Natural killer cell (primary cell): Measurements from ENCODE around the gene EFCAB8. TPM values are rescaled to one million over a fixed set of nuclear protein-coding genes. Genes with fewer than 3 reads are reported as not detected.

ENCODE experiments used
- ATAC-seq, 3 donors: fragments of 150-1000 bp in 2 of 3; fragments of 200-7000 bp in 1 of 3; cut with Tn5 transposase; 1 replicate in 1 of 3; 2 replicates in 2 of 3; pipeline ENCODE4 v1.10.0; 2021; ENCODE audit warnings: mild to moderate bottlenecking in 2 of 3, moderate library complexity in 2 of 3
- DNase-seq, 2 donors: peaks; one replicate each; pipeline versions ENCODE4 v3.0.0 to v3.0.0-alpha.2; 2013 to 2021; ENCODE audit warnings: mixed read lengths in 1 of 2
- H3K27ac ChIP-seq: one replicate; pipeline ENCODE4 v1.5.1; 2013; ENCODE audit warnings: mild to moderate bottlenecking, low read length
- H3K27me3 ChIP-seq: one replicate; pipeline ENCODE4 v1.6.1; 2013; ENCODE audit warnings: low read length; ENCODE audit not compliant: control insufficient read depth, insufficient read depth
- H3K36me3 ChIP-seq: one replicate; pipeline ENCODE4 v1.6.1; 2013; ENCODE audit warnings: low read length; ENCODE audit not compliant: control insufficient read depth, insufficient read depth
- H3K4me1 ChIP-seq: one replicate; pipeline ENCODE4 v1.6.1; 2013; ENCODE audit warnings: low read length; ENCODE audit not compliant: control insufficient read depth, insufficient read depth
- H3K4me3 ChIP-seq: one replicate; pipeline ENCODE4 v1.5.1; 2013; ENCODE audit warnings: low read length
- H3K9me3 ChIP-seq: one replicate; pipeline ENCODE4 v1.6.1; 2013; ENCODE audit warnings: low read length; ENCODE audit not compliant: control insufficient read depth, insufficient read depth
- H3K27ac Mint-ChIP-seq, 2 donors: one replicate each; pipeline ENCODE4 v1.8.0; 2022; ENCODE audit warnings: mild to moderate bottlenecking in 2 of 2, mixed read lengths in 2 of 2, moderate library complexity in 1 of 2
- H3K27me3 Mint-ChIP-seq, 2 donors: one replicate each; pipeline ENCODE4 v1.8.0; 2022; ENCODE audit warnings: low read depth in 2 of 2, mixed read lengths in 2 of 2
- H3K36me3 Mint-ChIP-seq: one replicate; pipeline ENCODE4 v1.8.0; 2022; ENCODE audit warnings: mixed read lengths
- H3K4me1 Mint-ChIP-seq, 2 donors: one replicate each; pipeline ENCODE4 v1.8.0; 2022; ENCODE audit warnings: mixed read lengths in 2 of 2
- H3K4me3 Mint-ChIP-seq: one replicate; pipeline ENCODE4 v1.8.0; 2022; ENCODE audit warnings: mild to moderate bottlenecking, moderate library complexity, mixed read lengths
- H3K9me3 Mint-ChIP-seq, 2 donors: one replicate each; pipeline ENCODE4 v1.8.0; 2022; ENCODE audit warnings: mixed read lengths in 2 of 2
- WGBS: methylation state at CpG from one replicate; pipeline ENCODE4 v1.1.7; 2013; ENCODE audit warnings: missing lambda C conversion rate; ENCODE audit not compliant: insufficient coverage; 5-methylcytosine and 5-hydroxymethylcytosine counted together
- intact Hi-C: fragments of 100-400 bp; cut with micrococcal nuclease; formaldehyde crosslinking; loops from one replicate; pipeline ENCODE4 v1.14.2; 2022
- total RNA-seq, 4 donors: library from RNA; stranded (reverse); fragments of 120-200 nt in 1 of 4; gene quantifications; one replicate each; pipeline versions ENCODE4 v1.2.3 to v1.2.4, GENCODE V29; 2013 to 2022
- TF ChIP-seq, protein P1 (sequence below): fragments of 200-600 bp; IDR thresholded peaks from one replicate; pipeline ENCODE4 v1.8.0; 2022; ENCODE audit warnings: antibody characterized with exemption

The EFCAB8 gene
- total RNA-seq, 3 donors from 2014 or later (not counting 1 experiment from before 2014, with no cell fraction given): 1.2 to 2.9 (median 2.3) TPM

DNA sequence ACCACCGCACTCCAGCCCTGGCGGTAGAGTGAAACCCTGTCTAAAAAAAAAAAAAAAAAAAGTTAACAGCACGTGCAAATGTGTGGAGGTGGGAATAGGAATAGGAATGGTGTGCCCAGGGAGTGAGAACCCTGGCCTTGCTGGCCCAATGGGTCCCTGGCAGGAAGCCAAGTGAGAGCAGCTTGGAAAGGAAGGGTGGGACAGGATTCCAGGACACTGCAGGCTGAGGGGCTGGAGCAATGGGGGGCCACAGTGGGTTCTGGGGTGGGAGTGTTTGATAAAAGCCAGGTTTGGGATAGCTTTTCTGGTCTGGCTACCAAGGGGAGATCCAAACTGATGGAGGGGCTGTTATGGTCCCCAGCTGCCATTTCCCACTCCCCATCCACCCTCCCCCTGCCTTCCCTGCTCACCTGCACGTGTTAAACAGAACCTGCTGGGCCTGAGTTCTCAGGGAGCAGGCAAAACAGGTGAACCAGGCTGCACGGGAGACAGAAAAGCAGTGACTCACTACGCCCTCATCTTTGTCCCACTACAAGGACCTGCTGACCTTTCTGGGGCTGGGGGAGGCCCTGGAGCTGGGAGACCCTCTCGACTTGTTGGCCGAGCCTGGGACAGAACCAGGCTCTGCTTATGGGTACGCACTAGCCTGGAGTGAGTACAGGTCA is 142.2 kb downstream of the EFCAB8 start:
- Mint-ChIP-seq H3K4me1 (no peaks in the 10 kb centered on the region), H3K27me3 (no peaks in the 10 kb centered on the region), H3K4me3 (no peak overlapping the region), H3K36me3 (no peaks in the 10 kb centered on the region), H3K9me3 (no peaks in the 10 kb centered on the region), H3K27ac (no peak overlapping the region)
- intact Hi-C loops: no loop called here
- Histone ChIP-seq H3K27me3 (no peaks in the 10 kb centered on the region), H3K36me3 (no peaks in the 10 kb centered on the region), H3K27ac (no peak overlapping the region), H3K4me1 (no peaks in the 10 kb centered on the region), H3K4me3 (no peak overlapping the region), H3K9me3 (no peaks in the 10 kb centered on the region)
- TF ChIP-seq, protein P1, sequence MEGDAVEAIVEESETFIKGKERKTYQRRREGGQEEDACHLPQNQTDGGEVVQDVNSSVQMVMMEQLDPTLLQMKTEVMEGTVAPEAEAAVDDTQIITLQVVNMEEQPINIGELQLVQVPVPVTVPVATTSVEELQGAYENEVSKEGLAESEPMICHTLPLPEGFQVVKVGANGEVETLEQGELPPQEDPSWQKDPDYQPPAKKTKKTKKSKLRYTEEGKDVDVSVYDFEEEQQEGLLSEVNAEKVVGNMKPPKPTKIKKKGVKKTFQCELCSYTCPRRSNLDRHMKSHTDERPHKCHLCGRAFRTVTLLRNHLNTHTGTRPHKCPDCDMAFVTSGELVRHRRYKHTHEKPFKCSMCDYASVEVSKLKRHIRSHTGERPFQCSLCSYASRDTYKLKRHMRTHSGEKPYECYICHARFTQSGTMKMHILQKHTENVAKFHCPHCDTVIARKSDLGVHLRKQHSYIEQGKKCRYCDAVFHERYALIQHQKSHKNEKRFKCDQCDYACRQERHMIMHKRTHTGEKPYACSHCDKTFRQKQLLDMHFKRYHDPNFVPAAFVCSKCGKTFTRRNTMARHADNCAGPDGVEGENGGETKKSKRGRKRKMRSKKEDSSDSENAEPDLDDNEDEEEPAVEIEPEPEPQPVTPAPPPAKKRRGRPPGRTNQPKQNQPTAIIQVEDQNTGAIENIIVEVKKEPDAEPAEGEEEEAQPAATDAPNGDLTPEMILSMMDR: no peak
- ATAC-seq (no peak), DNase-seq (no peak)
- 80% methylated on average over 9 of the region's 9 CpGs for WGBS

- intact Hi-C loops: no loop called here
- H3K27ac ChIP-seq: no peak overlapping the region
- no peak overlapping the region for H3K27ac Mint-ChIP-seq
- no peaks in the 10 kb centered on the region for H3K27me3 ChIP-seq
- ATAC-seq: peak in 1 of 3 donors; percentile 25
- H3K9me3 Mint-ChIP-seq: no peaks in the 10 kb centered on the region
- H3K4me1 Mint-ChIP-seq: no peaks in the 10 kb centered on the region
- H3K27me3 Mint-ChIP-seq: no peaks in the 10 kb centered on the region
- TF ChIP-seq, protein P1: no peak
- 94% methylated on average over 7 of the region's 7 CpGs for WGBS
- no peaks in the 10 kb centered on the region for H3K4me1 ChIP-seq
- no peaks in the 10 kb centered on the region for H3K36me3 Mint-ChIP-seq
- H3K4me3 Mint-ChIP-seq: no peak overlapping the region
- H3K4me3 ChIP-seq: no peak overlapping the region
- no peaks in the 10 kb centered on the region for H3K9me3 ChIP-seq
- H3K36me3 ChIP-seq: no peaks in the 10 kb centered on the region
- no peak for DNase-seq
Observed at GRCh38 chr20:33002087-33002808, 143.5 kb downstream of the EFCAB8 start.

- Histone ChIP-seq H3K4me3 (no peak within 1 kb of the TSS), H3K27ac (no peak within 1 kb of the TSS), H3K9me3 (no peaks in the 10 kb centered on the region), H3K4me1 (no peaks in the 10 kb centered on the region), H3K36me3 (no peaks in the 10 kb centered on the region), H3K27me3 (no peaks in the 10 kb centered on the region)
- DNase-seq (no peak), ATAC-seq (no peak)
- intact Hi-C loops: no loop called here
- whole genome bisulfite sequencing: 85% methylated on average over 6 of the region's 6 CpGs
- TF ChIP-seq, protein P1: no peak
- Mint-ChIP-seq H3K27me3 (no peaks in the 10 kb centered on the region), H3K4me1 (no peaks in the 10 kb centered on the region), H3K27ac (no peak within 1 kb of the TSS), H3K9me3 (no peaks in the 10 kb centered on the region), H3K36me3 (no peaks in the 10 kb centered on the region), H3K4me3 (no peak within 1 kb of the TSS)
Observed at GRCh38 chr20:33004141-33004751, 145.5 kb downstream of the EFCAB8 start, which contains the start of gene SUN5. SUN5 (minus strand) TSS chr20:33004433; CDS start chr20:33004340, 93 bp downstream.
